HG02763 (cell line): Measurements from ENCODE around the gene RTL9.

Experiments used
- ATAC-seq: cut with Tn5 transposase; IDR thresholded peaks from one replicate; pipeline ENCODE4 v1.9.1; 2021; ENCODE audit warnings: mild to moderate bottlenecking, moderate library complexity; ENCODE audit not compliant: unreplicated experiment

The RTL9 gene

DNA sequence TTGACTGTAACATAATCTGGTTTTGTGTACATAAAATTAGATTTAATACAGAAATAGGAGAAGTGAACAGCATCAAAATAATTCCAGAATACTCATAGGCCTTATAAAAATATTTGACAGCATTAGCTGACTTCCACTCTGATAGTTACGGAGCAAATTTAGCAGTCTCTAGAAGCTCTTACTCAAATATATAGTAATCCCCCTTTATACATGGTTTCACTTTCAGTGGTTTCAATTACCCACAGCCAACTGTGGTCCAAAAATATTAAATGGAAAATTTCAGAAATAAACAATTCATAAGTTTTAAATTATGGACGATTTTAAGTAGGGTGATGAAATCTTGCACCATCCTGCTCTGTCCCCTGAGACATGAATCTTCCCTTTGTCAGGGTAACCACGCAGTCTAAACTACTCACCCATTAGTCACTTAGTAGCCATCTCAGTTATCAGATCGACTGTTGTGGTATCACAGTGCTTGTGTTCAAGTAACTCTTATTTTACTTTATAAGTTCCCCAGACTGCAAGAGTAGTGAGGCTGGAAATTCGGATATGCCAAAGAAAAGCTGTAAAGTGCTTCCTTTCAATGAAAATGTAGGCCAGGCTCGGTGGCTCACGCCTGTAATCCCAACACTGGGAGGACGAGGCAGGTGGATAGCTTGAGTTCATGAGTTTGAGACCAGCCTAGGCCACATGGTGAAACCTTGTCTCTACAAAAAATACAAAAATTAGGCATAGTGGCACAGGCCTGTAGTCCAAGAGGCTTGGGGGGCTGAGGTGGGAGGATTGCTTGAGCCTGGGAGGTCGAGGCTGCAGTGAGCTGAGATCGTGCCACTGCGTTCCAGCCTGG lies 17.2 kb upstream of the RTL9 start:
- no peak for ATAC-seq

DNA sequence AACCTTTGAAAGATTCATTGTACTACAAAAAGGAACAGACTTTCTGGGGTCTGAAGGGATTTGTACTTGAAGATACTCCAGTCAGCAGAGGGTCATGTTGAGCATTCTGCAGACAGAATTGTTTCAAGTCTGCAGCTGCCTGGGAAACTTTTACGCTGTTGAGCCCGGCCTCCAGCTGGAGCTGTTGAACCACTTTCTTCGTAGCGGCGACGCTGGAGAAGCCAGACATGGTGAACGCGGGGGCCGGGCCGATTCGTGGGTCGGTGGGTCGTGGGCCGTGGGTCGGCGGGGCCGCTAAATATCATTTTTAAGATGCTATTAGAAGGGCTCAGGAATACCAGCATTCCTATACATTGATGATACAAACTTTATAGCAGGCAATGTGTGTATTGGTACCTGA lies 12.0 kb upstream of the RTL9 start:
- no peak for ATAC-seq

DNA sequence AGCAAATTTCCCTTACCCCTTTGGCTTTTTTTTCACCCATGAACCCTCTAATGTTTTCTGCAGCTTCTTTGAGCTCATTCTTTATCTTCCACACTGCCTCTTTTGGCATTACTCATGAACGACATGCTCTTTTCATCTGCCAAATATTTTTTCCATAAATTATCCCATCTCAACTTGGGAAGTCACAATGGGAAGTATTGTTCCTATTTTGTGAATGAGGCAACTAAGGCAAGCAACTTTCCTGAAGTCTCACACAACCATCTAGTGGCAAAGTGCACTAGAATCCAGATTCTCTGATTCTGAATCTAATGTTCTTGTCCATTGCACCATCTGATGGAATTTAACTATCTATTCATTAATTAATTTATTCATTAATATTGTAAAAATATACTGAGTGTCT lies 625 bp downstream of the RTL9 start:
- no peak for ATAC-seq

DNA sequence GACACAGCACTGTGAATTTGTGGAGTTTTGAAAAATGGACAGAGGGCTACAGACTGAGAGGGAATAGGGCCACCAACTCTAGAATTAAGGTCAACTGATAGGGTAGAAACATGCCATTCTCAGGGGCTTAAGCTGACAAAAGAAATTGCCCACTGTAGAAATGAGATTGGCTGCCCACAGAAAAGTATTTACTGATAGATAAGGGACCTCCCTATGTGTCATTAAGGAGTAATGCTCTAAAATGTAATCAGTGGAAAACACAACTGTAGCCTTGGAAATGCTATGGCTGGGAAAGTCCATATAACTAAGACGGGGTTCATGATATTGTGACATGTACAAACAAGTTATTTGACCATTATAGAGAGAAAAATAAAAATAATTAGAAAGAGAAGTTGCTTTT lies 4.6 kb downstream of the RTL9 start:
- no peak for ATAC-seq

DNA sequence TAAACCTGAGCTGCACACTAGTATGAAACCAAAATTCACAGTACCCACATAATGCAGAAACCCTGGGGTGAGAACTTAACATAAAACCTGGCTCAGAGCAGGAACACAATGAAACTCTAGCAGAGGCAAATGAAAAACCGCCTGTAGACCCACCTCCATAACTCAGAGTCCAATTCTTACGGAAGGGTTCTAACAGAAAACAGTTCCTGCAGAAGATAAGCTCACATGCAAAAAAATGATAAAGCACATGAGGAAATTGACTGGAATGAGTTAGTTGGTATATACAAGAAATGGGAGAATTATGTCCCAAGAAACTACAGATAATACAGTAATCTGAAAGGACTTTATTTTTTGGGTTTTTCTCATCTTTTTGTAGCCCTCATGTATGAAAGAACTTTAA lies 14.7 kb downstream of the RTL9 start:
- no peak for ATAC-seq

DNA sequence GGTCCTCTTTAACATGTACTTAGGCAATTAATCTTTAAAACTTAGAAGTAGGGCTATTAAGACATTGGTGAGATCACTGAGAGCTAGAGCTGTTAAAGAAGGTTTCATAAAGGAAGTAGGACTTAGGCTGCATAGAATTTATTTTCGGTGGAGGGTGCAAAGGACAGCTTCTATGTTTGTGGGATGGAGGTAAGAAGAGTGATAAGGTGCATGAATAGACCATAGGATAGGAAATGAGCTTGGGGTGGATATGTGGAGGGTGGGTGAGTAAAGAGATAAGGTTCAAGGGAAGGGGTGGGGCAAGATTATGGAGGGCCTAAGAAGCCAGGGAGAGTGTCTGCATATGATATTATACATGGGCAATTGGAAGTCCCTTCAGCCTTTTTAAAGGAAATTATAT lies 15.9 kb downstream of the RTL9 start:
- ATAC-seq = no peak

DNA sequence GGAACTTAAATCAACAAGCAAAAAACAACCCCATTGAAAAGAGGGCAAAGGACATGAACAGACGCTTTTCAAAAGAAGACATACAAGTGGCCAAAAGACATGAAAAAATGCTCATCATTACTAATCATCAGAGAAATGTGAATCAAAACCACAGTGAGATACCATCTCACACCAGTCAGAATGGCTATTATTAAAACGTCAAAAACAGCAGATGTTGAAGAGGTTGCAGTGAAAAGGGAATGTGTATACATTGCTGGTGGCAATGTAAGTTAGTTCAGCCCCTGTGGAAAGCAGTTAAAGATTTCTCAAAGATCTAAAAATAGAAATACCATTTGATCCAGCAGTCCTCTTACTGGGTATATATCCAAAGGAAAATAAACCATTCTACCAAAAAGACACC lies 22.6 kb downstream of the RTL9 start:
- ATAC-seq = no peak

DNA sequence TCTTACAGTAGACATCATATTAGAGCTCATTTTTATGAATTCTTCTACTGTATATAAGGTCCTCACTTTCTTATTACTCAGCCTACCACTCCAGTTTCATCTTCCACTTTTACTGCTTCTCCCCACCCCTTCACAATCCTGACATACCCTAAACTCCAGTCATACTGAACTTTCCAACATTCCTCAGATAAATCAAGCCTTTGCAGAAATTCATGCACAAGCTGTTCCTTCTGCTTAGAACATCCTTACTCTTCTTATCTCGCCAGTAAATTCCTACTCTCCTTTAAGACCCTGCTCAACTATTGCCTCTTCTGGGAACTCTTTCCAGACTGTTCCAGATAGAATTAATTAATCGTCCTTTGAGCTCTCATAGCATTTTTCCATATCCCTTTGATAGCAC lies 24.8 kb downstream of the RTL9 start:
- ATAC-seq = no peak

DNA sequence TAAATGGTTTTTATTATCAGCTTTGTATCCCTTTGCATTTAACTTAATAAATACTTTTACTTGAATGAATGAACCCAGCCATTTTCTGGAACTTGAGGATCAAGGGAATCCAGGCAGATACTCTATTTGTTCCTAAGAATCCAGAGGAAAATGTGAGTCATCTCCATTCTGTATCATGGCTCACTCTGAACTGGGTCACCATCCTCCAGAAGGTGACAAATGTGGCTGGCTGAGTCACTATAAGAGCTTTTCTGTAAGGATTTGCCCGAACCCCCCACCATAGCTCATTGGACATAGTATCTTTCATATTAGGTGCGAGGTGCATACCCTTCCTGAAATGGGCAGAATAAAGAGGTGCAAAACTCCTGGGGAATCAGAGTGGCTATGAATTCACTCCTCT lies 25.8 kb downstream of the RTL9 start:
- ATAC-seq = no peak

DNA sequence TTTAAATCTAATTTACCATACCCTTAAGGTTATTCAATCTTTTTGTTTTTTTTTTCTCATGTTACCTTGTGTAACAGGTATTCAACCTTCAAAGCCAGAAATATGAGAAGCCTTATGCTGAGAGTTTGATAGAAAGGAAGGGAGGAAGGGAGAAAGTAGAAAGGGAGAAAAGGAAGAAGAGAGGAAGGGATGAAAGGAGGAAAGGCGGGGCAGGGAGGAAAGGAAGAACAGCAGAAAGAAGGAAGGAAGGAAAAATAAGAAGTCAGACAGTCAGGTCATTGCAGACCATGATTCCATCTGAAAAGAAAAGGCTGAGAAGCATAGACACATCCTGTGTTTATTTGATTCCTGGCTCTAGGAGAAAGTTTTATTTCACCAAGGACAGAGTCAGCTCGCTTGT lies 30.9 kb downstream of the RTL9 start:
- ATAC-seq = no peak

DNA sequence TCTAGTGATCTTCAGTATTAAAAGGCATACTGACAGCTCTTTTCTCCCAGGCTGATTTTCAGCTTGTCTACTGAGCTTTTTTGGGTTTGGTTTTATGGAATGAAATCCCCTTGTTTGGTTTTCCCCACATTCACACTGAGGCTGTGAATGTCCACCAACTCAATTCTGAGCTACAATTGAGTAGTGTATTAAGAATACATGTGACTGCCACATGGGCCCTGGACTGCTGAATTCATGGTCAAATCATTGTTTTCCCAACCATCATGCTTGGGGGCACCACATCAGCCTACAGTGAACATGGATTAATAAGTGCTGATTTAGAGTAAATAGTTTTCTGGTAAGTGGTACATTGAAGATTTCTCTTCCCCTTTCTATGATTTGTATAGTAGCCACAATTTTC lies 32.4 kb downstream of the RTL9 start:
- no peak for ATAC-seq

DNA sequence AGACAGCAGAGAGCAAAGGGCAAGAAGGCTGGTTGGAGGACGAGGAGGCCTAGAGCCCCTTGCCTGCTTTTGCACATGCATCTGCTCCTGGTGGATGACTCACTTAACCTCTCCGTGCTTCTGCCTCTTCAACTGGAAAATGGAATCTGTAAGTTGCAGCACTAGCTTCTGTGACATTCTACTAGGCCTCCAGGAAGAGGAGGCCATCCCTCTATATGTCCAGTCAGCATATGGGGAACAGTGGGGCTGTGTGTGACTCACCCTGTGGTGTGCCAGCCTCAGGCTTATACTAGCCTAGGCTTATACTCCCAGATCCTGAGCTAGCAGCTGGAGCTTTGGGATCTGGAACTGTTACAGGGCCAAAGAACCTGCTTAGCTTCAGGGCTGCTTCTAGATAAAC lies 36.0 kb downstream of the RTL9 start:
- no peak for ATAC-seq

DNA sequence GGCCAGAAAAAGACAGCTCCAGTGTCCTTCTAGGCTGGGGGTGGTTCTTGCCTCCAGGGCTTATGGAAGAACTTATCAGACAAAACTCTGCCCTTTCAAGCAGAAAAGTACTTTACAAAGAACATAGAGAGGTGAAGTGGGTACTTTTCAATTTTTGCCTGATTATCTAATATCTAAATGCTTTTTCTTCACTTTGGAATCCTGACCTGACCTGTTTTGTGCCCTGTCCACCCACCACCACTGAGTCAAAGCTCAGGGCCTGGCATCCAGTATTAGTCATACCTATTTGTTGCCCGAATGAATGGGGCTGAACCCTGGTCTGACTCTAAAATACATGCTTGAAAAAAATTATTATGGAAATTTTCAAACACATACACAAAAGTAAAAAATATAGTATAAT lies 37.2 kb downstream of the RTL9 start:
- no peak for ATAC-seq

DNA sequence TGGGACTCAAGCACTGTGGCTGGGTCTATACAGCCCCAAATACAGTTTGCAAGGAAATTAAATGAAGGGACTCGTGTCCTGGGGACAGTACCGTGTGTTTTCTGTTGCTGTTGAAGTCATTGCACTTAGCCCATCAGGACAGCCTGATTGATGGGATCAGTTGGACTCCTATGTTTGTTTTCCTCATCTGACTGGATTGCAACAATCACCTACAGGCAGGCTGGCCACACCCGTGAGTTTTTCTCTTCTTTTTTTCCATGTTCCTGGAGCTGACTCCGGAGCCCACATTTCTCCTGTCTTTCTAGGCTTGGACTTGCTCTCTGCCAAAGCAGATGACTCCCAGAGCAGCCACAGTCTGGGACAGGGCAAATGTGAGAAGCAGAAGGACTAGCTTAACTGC lies 38.1 kb downstream of the RTL9 start:
- ATAC-seq = no peak

DNA sequence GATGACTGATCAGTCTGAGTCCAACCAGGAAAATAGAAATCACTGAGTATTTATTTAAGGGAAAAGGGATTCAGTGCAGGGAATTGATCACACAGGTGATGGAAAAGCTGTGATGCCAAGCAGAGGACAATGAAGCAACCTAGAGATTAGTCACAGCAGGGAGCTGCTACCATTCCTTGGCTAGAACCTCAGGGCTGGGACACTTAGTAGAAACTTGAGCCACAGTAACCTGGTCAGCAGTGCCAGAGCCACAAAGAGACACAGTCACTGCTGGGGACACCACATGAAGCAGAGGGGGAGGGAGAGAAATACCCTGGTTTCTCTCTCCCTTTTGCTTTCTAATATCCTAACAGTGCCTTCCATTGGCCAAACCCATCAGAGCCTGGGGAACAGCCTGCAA lies 38.7 kb downstream of the RTL9 start:
- ATAC-seq = no peak

DNA sequence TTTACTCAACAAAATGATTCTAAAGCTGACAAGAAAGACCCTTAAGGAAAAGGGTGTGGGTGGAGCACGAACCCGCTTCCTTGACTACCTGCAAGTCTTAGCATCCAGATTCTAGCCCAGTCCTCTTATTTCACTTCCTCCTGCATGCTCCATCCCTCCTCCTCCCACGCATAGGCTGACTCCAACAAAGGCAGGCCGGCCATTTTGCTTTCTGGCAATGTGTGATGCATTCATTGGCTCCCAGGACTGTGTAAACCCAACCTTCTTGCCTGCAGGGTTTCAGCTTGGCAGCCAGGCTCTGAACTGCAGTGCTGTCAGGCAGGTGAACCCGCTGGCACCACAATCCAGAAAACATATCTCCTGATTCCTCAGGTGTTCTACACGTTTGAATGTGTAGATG lies 39.3 kb downstream of the RTL9 start:
- no peak for ATAC-seq

DNA sequence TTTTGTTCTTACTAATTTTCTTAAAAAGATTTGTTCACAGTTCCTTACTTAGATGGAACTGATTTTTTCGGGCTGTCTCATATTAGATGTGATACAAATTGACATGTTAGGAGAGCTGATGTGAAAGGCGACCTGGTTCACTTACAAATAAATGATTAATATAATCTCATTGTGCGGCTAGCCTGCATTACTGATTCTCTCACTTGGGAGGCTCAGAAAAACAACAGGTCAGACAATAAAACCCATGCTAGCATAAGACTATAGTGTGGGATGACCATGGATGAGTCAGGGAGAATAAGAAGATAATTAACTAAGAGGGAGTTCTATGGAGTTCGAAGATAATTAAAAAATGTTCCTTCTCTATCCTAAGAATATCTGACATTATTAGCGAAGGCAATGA lies 40.8 kb downstream of the RTL9 start:
- no peak for ATAC-seq

DNA sequence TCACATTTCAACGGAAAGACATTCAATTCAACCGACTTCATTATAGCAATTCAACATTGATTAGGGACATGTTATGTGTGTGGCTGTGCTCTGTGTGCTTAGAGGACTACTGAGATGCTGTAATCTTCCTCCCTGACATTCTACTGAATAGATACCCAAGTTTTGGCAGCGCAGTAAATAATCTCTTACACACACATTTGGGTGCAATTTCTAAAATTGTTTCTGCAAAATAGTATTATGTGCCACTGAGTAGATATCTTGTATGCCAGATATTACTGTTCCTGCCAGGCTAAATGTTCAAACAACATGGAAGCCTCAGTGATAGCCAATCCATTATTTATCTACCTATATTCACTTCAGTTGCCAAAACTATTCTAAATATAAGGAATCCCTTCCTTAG lies 41.3 kb downstream of the RTL9 start:
- no peak for ATAC-seq

DNA sequence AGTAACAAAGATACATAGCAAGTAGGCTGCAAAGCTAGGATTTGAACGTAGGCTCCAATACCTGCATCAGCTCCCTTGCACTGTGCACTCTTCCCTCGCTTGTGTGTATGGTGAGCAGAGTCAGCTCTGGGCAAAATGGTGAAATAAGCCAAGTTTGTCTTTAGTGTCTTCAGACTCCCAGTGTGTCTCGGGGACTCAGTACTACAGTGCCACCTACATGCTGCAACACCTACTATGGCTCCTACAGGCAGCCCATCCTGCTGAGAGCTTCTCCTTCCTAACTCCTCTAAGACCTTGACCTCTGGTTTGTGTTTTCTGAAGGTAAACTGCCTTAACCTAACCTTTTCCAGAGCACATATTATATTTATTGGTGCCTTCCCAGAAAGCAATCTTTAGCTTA lies 42.5 kb downstream of the RTL9 start:
- ATAC-seq = no peak

DNA sequence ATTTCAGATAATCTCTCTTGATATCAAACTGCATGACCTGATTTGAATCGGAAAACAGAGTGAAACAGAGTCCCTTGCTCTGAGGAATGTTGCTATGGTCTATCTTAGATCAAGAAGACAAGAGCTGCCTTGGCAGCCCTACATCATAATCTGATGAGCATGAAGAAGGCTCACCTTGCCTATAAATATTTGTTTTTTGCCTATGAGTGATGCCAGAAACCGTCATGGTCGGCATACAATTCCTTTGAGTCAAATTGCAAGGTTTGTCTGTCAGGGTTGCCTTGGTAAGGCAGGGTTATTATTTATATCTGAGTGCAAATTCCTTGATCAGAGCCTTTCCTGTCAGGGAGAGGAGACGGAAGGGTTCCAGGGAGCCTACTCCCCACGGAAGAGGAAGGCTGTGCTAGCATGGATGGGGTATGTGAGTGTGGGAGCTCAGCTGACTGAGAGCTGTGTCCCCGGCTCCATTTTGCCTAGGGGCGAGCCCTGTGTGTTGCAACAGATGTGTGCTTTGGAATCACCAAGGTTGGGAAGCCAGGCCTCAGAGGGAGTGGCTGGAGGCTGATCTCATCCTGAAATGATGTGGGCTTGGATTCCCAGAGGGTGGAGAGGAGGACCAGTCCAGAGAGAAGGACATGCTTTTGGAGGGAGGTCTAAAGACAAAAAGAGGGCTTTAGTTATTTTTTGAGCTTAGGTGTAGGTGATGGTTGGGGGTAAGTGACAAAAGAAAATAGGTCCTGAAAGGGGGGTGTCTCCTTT lies 43.6 kb downstream of the RTL9 start:
- ATAC-seq = no peak

DNA sequence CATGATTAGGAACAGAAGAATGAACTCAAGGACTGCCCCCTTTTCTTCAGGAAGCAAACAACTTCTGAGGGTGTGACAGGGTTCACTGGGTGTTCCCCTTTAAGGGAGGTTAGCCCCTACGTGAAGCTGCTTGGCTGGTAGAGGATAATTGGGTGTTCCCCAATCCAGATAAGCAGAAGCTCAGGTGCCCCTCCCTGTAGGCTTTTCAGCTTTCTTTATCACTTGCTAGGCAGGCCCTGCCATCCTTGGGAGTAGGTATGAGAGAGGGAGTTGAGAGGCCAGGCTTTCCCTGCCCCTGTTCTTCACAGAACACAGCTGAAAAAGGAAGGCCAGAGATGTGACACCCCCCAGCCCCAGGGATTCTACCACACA lies 44.2 kb downstream of the RTL9 start:
- ATAC-seq = no peak

DNA sequence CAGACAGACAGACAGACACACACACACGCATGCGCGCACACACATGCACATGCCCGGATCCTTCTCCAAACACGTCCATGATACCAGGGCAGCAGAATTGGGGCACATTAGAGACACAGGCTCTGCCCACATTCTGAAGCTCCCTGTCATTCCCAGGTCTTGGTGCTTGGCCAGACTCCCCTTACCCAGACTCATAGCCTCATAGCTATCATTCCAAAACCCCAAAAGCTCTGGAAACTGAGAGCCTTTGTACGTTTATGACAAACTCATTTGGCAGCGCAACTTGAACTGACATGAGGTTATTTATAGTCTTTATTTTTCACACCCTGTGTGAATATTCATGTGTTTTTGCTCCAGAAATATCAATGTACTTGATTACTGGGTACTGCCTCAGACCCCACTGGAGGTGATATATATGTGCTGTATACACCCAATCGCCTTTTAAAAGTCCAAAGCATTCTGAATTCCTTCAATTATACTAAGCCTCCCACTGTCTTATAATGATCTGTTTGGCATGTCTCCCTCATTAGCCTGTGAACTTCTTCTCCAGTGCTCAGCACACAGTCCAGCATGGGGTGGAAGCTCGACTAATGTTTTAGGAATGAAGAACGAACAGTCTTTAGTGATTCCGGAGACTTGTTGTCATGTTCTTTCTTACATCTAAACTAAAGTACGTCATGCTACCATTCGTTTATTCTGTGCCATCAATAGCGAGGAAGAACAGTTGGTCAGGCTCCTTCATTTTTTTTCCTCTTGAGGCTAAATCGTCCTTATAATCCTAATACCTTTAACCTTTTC lies 45.0 kb downstream of the RTL9 start:
- no peak for ATAC-seq
